ENCODE results near the gene NUFIP1.

GRCh38 chr13:44918326-44919103, 70.8 kb downstream of the NUFIP1 start:
- TF ChIP-seq CTCF (IDR thresholded peaks at IDR 0.05; ENCODE audit: low read depth, low read length, poor library complexity, severe bottlenecking) (peak; percentile 83), EZH2phosphoT487 (IDR thresholded peaks at IDR 0.05; ENCODE audit: borderline replicate concordance, low read length) (no peak)

Data from DOHH2 (cell line).